ENCODE data around the gene RPL35.
A peak's percentile ranks its signal among the peaks of the same experiment; 100 is the strongest.
"Not testable (repeated sequence)": the region's sequence is repeated elsewhere in the genome, so short reads cannot be mapped to it uniquely, and the experiment has no call there.

Gene RPL35

DNA sequence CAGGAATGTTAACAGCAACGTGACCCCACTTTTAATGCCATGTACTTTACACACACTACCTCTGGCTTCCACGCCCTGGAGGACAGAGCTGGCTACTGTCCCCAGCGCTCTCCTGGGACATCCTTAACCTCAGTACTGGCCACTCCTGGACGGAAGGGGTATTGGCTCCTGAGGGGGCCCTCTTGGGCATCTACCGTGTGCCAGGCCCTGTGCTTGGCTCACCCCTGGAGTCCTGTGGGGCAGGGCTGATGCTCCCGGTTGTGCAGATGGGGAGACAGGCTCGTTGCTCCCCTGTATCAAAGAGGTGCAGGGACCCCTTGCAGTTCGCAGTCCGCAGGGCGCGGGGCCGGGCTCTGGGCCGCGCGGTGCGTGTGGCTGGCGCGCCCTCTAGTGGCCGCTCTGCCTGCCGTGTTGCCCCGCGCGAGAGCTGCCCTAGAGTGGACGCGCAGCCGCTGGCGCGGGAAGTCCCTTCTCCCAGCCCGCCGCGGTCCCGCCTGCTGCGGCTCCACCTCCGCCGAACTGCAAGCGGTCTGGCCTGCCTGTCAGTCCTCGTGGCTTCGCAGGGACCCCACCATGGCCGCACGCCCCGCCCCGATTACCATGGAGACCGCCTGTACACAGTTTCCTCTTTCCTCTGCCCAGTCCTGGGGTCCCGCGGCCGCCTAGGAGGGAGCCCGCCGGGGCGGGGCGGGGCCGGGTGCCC is 8.8 kb downstream of the RPL35 start, which contains the start of gene WDR38:
TSS of gene WDR38 (plus strand) at position 632 of the 703 bp plus-strand sequence. CDS start 72 bp downstream, outside the sequence.
- DNase-seq (ENCODE audit: low read depth), result peak; percentile 87

DNA sequence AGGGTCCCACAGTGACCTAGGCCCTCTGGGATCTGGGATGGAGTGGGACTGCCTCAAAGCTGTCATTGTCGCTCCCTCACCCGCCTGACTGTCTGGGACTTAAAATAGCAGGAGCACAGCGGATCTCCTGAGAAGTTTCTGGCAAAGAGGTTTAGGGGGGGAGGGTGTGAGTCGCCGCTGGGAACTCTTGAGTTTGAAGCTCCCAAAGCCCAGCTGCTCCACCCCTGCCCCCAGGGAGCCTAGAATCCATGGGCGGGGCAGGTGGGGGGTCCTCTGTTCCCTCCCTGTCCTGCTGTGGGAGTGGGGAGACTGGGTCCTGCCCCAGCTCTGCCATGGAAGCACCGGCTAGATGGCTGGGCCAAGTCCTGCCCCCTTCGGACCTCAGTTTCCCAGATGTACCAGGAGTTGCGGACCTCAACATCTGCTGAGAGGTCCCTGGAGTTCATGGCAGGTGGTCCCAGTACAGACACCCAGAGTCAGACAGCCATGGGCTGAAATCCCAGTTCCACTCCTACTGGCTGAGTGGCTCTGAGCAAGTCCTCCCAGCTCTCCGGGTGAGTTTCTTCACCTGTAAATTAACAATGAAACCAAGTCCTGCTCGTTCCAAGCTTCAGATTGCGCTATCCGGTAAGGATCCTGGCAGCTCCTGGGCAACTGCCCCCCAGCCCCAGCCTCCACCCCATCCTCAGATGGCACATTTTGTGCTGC is 9.5 kb downstream of the RPL35 start:
- no peak for DNase-seq (ENCODE audit: low read depth)

DNA sequence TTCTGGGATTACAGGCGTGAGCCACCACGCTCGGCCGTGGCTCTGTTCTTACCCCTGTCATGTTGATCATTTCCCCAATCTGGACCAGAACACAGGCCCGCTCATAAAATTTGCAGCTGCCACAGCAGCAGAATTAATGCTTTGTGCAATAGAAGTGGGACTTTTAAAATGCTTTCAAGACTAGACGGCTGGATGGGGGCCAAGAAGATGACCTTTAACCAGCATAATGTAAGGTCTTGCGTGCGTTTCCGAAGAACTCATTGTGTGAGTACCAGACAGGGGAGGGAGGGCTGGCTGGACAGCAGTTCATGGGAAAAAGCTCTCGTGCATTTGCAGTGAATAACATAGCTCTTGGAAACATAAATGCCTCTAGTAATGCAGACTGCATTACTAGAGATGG is 12.0 kb downstream of the RPL35 start:
- DNase-seq (ENCODE audit: low read depth), result no peak

DNA sequence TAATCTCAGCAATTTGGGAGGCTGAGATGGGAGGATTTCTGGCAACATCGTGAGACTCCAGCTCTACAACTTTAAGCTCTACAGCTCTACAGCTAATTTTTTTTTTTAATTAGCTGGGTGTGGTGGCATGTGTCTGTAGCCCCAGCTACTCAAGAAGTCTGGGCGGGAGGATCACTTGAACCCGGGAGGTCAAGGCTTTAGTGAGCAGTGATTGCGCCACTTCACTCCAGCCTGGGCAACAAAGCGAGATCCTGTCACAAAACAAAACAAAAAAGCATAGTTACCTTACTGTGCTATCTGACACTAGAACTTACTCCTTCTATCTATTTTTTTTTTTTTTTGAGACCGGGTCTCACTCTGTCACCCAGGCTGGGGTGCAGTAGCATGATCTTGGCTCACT is 14.8 kb downstream of the RPL35 start:
- no peak for DNase-seq (ENCODE audit: low read depth)

DNA sequence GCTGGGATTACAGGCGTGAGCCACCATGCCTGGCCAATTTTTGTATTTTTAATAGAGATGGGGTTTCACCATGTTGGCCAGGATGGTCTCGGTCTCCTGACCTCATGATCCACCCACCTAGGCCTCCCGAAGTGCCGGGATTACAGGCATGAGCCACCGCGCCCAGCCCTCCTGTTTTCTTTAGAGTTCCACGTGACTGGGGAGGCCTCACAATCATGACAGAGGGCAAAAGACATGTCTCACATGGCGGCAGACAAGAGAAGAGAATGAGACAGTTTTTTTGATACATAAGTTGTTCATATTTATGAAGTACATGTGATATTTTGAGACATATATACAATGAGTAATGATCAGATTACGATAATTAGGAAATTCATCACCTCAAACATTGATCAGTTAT is 15.3 kb downstream of the RPL35 start:
- not testable (repeated sequence) for DNase-seq (ENCODE audit: low read depth)

DNA sequence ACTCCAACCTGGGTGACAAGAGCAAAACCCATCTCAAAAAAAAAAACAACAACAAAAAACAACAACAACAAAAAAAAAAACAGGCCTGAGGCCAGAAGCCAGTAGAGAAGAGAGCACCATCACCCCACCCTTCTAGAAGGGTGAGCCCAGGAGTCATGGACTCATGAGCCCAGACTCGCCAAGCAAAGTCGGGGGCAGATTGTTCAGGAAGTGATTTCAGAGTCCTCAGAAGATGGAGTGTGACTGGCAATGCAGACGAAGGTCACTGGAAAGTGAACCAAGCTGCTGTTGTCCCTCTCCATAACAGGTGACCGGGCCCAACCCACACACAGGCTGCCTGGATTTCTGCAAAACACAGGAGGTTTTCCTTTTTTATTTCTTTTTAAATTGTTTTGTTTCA is 17.5 kb downstream of the RPL35 start:
- no peak for DNase-seq (ENCODE audit: low read depth)

DNA sequence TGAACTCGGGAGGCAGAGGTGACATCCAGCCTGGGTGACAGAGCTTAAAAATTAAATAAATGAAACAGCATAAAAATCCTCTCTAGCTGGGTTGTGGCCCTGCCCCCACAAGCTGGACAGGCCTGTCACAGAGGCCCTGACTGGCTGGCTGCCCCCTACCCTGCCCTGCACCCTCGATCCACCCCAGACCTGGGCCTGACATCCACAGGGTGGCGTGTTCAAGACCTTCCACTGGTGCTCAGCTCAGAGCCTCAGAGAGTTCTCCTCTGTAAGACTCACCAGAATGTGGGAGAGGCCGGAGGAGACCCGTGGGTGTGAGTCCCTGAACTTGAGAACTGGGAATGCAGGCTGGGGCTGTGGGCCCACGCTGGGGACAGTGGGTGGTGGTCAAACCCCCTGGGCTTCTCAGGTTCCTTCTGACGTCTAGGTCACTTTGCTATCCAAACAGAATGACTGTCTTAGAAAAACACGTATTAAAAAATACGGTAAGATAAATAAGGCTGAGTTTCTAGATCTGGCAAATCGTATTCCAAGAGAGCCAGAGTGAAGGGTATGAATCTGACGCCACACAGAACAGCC is 18.2 kb downstream of the RPL35 start:
- no peak for DNase-seq (ENCODE audit: low read depth)

DNA sequence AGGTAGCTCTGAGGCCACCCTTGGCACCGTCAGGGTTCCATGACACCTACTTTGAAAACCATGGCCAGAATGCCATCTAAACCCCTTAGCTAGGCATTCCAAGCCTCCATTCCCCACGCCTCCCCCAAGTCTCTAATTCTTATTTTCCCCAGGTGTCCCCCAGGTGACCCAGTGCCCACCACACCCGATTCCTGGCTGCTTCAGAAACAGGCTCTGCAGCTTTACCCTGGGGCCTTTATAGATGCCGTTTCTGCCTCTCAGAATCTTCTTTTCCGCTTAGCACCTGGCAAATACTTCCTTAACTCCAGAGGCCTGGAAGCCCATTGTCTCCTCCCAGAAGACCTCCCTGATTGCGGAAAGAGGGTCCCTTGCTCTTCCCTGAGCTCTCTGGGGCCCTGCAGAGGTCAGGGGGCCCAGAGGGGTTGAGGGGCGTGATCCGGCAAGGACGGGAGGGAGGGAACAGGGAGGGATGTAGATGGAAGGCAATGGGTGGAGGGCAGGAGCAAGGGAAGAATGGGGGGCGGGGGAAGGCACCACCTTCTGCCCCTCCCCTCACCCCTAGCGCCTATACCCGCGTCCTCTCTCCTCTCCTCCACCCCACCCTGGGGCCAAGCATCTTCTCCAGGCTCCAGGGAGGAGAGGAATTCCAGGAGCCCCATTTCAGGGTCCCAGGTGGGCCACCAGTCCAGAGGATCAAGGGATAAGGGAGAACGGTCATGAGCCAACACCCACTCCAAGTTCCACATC is 20.5 kb downstream of the RPL35 start:
- DNase-seq (ENCODE audit: low read depth), result no peak

DNA sequence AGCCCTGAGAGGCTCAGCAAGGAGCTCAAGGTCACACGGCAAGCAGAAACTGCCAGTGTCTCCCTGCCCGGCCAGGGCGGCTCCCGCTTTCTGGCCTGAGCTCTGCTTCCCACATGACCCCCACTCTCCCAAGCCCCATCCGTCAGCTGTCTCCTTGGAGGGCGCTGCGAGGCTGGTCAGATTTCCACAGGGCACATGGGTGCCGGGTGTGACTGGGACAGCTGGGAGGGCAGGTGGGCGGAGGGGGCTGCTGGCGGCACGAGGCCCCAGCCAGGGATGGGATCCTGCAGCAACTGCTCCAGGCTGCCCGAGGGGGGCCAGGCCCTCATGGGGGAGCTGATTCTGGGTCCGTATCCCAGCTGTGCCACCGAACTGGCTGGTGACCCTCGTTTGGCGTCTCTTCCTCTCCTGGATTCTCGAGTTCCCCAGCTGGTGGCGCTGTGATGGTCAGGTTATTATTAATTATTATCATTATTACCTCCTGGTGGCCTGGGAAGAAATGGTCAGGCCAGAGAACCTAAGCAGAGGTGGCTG is 21.4 kb downstream of the RPL35 start:
- peak; percentile 60 for DNase-seq (ENCODE audit: low read depth)

DNA sequence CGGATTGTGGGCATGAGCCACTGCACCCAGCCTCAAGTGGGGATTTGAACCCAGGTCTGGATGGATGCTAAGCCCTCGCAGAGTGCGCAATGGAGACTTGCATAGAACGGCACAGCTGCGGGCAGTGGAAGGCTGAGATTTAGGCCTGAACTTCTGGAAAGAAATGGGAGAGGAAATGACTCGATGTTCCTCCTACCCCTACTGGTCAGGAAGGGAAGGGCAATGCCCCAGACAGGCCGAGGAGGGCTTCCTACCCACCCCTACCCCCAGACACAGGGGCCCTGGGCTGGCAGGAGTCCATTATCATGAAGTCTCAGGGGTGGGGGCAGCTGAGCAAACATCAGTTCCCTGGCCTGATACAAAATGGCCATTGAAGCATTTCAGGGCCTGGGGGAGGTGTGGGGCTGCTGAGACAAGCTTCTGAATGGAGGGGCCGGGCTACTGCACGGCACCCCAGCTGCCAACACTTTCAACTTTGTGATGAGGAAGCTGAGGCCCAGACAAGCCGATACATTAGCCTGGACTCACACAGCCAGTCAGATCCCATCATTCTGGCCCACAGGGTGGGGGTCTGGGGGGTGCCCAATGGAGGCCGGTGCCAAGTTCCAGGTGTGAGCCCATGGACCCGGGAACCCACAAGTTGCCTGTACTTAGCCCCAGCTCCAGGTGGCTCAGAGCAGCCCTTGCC is 22.0 kb downstream of the RPL35 start:
- peak; percentile 62 for DNase-seq (ENCODE audit: low read depth)

DNA sequence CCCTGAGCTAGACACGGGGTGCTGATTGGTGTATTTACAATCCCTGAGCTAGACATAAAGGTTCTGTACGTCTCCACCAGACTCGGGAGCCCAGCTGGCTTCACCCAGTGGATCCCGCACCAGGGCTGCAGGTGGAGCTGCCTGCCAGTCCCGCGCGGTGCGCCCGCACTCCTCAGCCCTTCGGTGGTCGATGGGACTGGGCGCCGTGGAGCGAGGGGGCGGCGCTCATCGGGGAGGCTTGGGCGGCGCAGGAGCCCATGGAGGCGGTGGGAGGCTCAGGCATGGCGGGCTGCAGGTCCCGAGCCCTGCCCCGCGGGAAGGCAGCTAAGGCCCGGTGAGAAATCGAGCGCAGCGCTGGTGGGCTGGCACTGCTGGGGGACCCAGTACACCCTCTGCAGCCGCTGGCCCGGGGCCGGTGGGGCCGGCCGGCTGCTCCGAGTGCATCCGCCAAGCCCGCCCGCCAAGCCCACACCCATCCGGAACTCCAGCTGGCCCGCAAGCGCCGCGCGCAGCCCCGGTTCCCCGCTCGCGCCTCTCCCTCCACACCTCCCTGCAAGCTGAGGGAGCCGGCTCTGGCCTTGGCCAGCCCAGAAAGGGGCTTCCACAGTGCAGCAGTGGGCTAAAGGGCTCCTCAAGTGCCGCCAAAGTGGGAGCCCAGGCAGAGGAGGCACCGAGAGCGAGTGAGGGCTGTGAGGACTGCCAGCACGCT is 23.0 kb downstream of the RPL35 start:
- not testable (repeated sequence) for DNase-seq (ENCODE audit: low read depth)

DNA sequence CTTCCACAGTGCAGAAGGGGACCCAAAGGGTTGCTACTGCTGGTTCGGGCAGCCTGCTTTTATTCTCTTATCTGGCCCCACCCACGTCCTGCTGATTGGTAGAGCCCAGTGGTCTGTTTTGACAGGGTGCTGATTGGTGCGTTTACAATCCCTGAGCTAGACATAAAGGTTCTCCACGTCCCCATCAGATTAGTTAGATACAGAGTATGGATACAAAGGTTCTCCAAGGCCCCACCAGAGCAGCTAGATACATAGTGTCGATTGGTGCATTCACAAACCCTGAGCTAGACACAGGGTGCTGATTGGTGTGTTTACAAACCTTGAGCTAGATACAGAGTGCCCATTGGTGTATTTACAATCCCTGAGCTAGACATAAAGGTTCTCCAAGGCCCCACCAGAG is 23.6 kb downstream of the RPL35 start:
- DNase-seq (ENCODE audit: low read depth), result not testable (repeated sequence)

DNA sequence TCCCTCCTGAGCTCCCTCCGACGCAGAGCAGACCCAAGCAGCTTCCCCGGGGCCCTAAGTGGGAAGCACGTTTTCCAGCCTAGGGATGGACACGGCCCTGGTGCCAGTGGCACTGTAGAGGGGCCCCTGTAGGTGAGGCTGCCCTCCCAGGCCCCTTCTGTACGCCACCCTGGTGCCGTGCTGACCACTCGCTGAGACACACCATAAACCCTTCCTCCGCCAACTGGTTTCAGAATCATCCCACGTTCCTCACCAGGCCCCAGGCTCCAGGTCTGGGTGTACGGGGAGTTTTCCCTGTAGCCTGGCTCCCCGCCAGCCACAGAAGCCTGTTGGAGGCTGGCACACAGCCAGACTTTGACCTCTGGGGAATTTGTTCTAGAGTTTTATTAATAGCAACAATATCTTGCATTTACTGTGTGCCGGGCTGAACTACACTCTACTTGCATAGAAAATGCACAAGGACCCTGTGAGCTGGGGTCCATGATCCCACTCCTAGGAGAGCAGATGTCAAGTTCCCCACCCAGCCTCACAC is 26.7 kb downstream of the RPL35 start:
- DNase-seq (ENCODE audit: low read depth), result peak; percentile 53

DNA sequence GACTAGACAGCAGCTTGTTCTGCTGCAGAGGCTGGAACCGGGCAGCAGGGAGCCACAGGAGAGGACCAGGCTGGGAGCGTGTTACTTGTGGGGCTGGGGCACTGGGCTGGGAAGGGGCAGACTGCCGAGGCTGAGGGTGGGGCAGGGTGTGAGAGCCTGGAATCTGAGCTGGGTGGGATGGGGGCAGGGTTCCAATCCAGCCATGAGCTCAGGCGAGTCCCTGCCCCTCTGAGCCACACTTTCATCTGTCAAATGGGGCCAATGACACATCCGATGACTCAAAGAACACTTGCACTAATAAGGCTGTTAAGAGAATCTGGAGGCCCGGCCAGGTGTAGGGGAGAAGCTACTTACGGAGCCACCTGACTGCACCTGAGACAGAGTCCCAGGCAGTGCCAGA is 27.2 kb downstream of the RPL35 start:
- DNase-seq (ENCODE audit: low read depth), result peak; percentile 72

DNA sequence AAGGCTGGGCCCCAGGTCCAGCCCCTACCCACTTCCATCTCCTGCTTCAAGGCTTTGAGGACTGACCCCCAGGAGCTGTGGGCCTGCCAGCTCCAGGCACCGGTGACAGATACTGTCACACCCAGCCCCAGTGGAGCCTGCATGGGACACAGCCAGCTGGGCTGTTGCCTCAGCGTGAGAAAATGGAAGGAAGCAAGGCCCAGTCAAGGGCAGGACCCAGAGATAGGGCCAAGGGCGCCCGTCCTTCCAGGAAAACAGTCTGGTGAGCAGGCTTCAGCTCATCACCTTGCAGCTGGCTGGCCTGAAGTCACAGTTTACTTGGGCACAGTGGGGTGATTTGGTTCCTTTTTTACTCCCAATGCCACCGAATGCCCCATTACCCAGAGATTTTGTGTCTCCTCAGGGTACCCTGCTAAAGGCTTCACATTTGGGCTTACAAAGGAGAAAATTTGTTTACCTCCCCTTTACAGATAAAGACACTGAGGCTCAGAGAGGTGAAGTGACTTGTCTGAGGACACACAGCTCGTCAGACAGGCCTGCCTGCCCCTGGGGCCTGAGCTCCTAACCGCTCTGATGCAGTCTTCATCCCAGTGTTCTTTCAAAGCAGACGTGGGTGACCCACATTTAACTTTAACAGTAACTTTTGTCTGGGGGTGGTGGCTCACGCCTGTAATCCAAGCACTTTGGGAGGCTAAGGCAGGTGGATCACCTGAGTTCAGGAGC is 30.0 kb downstream of the RPL35 start:
- no peak for DNase-seq (ENCODE audit: low read depth)

DNA sequence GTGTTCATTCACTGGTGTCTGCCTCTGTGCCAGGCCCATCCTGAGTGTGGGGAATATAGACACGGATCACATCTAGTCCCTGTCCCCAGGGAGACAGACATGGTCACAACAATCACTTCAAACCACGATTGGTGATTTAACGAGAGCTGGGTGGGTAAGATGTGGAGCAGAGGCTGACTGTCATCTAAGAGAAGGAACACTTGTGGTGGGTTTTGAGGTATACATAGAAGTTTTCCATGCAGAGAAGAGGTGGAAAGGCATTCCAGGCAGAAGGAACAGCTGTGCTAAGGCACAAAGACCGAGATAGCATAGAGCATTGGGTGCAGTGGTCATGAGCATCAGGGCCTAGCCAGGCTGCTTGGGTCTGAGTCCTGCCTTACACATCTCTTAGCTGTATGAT is 31.2 kb downstream of the RPL35 start:
- no peak for DNase-seq (ENCODE audit: low read depth)

DNA sequence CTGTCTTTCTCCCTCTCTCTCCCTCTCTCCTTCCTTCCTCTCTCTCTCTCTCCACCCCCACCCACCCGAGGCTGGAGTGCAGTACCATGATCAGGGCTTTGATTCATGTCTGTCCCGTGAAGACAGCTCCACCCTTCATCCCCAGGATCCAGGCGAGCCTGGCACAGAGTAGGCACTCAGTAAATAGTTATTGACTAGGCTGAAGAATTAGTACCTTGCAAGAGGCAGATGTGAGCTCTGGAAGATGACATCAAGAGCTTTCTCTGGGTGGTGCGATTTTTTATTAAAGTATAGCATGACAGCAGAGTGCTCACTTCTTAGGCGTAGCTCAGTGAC is 32.5 kb downstream of the RPL35 start:
- DNase-seq (ENCODE audit: low read depth), result peak; percentile 13

DNA sequence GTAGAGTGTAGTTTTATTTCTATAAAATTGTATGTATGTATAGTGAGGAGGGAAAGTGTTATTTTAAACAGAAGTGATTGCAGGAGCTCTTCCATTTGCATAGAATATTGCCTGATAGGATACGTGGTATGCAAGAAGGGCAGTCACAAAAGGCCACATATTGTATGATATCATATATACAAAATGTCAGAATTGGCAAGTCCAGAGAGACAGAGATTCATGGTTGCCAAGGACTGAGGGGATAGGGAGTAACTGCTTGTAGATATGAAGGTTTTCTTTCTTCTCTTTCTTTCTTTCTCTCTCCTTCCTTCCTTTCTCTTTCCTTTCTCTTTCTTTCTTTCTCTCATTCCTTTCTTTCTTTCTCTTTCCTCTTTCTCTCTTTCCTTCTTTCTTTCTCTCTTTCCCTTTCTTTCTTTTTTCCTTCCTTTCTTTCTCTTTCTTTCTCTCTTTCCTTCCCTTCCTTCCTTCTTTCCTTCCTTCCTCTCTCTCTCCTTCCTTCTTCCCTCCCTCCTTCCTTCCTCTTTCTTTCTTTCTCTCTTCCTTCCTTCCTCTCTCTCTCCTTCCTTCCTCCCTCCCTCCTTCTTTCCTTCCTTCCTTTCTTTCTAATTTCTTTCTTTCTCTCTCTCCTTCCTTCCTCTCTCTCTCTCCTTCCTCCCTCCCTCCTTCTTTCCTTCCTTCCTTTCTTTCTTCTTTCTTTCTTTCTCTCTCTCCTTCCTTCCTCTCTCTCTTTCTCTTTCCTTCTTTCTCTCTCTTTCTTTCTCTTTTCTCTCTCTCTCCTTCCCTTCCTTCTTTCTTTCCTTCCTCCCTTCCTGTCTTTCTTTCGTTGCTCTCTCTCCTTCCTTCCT is 33.0 kb downstream of the RPL35 start:
- DNase-seq (ENCODE audit: low read depth), result no peak

All from ELR (cell line).